Spleen (tissue), 11 donors: ENCODE results near the gene PURB. TPM values are rescaled to one million over a fixed set of nuclear protein-coding genes. Genes with fewer than 3 reads are reported as not detected.

Experiments
- DNase-seq: peaks from one replicate; pipeline ENCODE4 v3.0.0-alpha.2; 2020
- H3K27ac ChIP-seq, 8 donors: fragments of 200-600 bp; sonication (generic) in 7 of 8; 1 replicate in 4 of 8; 2 replicates in 4 of 8; pipeline versions ENCODE4 v1.5.0 to v1.8.0; 2016 to 2021; ENCODE audit warnings: inconsistent platforms in 4 of 8, mild to moderate bottlenecking in 4 of 8, moderate library complexity in 1 of 8
- H3K27me3 ChIP-seq, 7 donors: fragments of 200-600 bp; sonication (generic) in 6 of 7; replicated peaks in 1 of 7; 1 replicate in 4 of 7; 2 replicates in 3 of 7; pipeline versions ENCODE4 v1.5.0 to v1.8.0; 2016 to 2021; ENCODE audit warnings: inconsistent platforms in 3 of 7, mild to moderate bottlenecking in 1 of 7
- H3K36me3 ChIP-seq, 6 donors: fragments of 200-600 bp; sonication (generic) in 5 of 6; 1 replicate in 4 of 6; 2 replicates in 2 of 6; pipeline versions ENCODE4 v1.5.0 to v1.8.0; 2016 to 2021; ENCODE audit warnings: inconsistent platforms in 2 of 6
- H3K4me1 ChIP-seq, 6 donors: fragments of 200-600 bp; sonication (generic) in 5 of 6; 1 replicate in 3 of 6; 2 replicates in 3 of 6; pipeline versions ENCODE4 v1.5.0 to v1.8.0; 2016 to 2021; ENCODE audit warnings: inconsistent platforms in 3 of 6
- H3K4me3 ChIP-seq, 8 donors: fragments of 200-600 bp; sonication (generic) in 7 of 8; 1 replicate in 4 of 8; 2 replicates in 4 of 8; pipeline versions ENCODE4 v1.5.0 to v1.8.0; 2016 to 2021; ENCODE audit warnings: inconsistent platforms in 4 of 8, mild to moderate bottlenecking in 4 of 8, moderate library complexity in 2 of 8
- H3K9me3 ChIP-seq, 8 donors: fragments of 200-600 bp; sonication (generic) in 7 of 8; 1 replicate in 4 of 8; 2 replicates in 4 of 8; pipeline versions ENCODE4 v1.5.0 to v1.8.0; 2016 to 2021; ENCODE audit warnings: inconsistent platforms in 4 of 8
- CTCF ChIP-seq, 11 experiments: fragments of 200-600 bp in 7 of 11; fragments of 450-650 bp in 4 of 11; sonication (generic) in 4 of 11; IDR thresholded peaks in 8 of 11; conservative IDR thresholded peaks in 3 of 11; 1 replicate in 7 of 11; 2 replicates in 4 of 11; pipeline versions ENCODE4 v1.4.0 to v1.8.0; 2016 to 2021; ENCODE audit warnings: antibody characterized with exemption in 11 of 11, inconsistent platforms in 4 of 11, mild to moderate bottlenecking in 1 of 11
- POLR2A ChIP-seq, 3 donors: fragments of 450-650 bp; IDR thresholded peaks; one replicate each; pipeline ENCODE4 v1.5.1; 2017; ENCODE audit warnings: antibody characterized with exemption in 3 of 3, mild to moderate bottlenecking in 1 of 3
- POLR2AphosphoS5 ChIP-seq, 3 donors: sonication (generic); formaldehyde crosslinking; IDR thresholded peaks; one replicate each; pipeline ENCODE4 v1.5.1; 2017; ENCODE audit warnings: antibody characterized with exemption in 3 of 3
- WGBS, 5 donors: extraction: QIAGEN DNeasy Blood & Tissue Kit in 3 of 5; methylation state at CpG; one replicate each; pipeline versions ENCODE4 v1.1.5 to v1.1.7; 2013 to 2018; 5-methylcytosine and 5-hydroxymethylcytosine counted together
- intact Hi-C: fragments of 100-400 bp; cut with DNase I; formaldehyde crosslinking; loops from one replicate; pipeline ENCODE4 v1.15.0; 2023; ENCODE audit warnings: low total_unique reads
- polyA plus RNA-seq, 3 donors: library from polyadenylated mRNA; stranded (reverse); fragments of 200-250 nt; gene quantifications; one replicate each; pipeline ENCODE4 v1.2.1, GENCODE V29; 2013
- total RNA-seq, 7 donors: library from RNA; depleted of rRNA in 3 of 7; stranded (reverse); fragments of >200 nt in 3 of 7; fragmentation: NEBNext Ultra II Directional in 4 of 7; extraction: Animal tissue kit (Norgen Biotek cat#: 25700) in 4 of 7; gene quantifications; one replicate each; pipeline versions ENCODE4 v1.1.0 to v1.2.1, GENCODE V29; 2016 to 2021
- donor health status: healthy with polysubstance abuse.
- donor health status: DM: no; HTN: no; CAD: no; lungs with moderate emphysema.
- donor health status: DM: no; HTN: no; CAD: no.
- donor health status: Bipolar disorder and iron deficiency.
- donor health status: healthy.
- donor health status: DM: no; HTN: no; CAD: no.
- donor health status: DM: yes; HTN: yes; CAD: no.

Gene PURB
- total and polyA plus RNA-seq, 10 donors: 6.0 to 25.4 (median 20.5) TPM

DNA sequence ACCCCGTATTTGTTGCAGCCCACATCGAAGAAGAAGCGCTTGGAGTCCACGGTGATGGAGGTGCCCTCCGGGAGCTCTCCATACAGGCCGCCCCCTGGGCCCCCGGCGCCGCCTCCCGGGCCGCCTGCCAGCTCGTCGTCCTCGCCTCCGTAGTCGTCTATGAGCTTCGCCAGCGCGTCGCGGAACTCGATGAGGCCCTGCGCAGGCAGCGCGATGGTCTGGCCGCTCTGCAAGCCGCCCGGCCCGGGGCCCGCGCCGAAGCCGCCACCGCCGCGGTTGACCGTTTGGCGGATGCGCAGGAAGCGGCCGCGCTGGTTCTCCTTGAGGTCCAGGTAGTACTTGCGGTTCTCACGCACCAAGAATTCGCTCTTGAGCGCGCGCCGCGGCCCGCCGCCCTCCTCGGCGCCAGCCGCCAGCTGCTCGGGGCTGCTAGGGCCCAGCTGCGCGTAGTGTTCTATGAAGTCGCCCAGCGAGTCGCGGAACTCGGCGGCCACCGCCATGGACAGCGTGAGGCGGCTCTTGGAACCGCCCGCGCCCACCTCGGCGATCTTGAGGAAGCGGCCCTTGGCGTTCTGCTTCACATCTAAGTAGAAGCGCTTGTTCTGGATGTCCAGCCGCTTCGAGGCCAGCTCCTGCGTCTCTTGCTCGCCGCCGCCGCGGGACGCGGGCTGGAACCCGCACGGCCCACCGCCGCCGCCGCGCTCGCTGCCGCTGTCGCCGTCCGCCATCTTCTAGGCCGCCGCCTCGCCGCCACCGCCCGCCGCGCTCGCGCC, 523 bp downstream of the PURB start:
- WGBS, 5 donors: 0 to 2% (median 1%) methylated on average over 22 to 107 of the region's 107 CpGs
- H3K27me3 ChIP-seq: no peaks in the 10 kb centered on the region
- DNase-seq: peak; percentile 93
- H3K27ac ChIP-seq: peak overlapping the region; percentile 90 to 100 (median 99)
- H3K36me3 ChIP-seq: peaks cover 0 to 18% (median 0%) of the 10 kb centered on the region in 6 donors
- H3K9me3 ChIP-seq: peaks cover 0 to 17% (median 4%) of the 10 kb centered on the region in 8 donors
- TF ChIP-seq CTCF (IDR thresholded peaks at IDR 0.05 in 8 of 11, conservative IDR thresholded peaks at IDR 0.05 in 3 of 11) (no peak), POLR2AphosphoS5 (IDR thresholded peaks at IDR 0.05) (peak; percentile 66 to 84 (median 81))
- intact Hi-C loops: no loop called here
- H3K4me3 ChIP-seq: peak overlapping the region; percentile 72 to 92 (median 80)
- peaks cover 41 to 69% (median 61%) of the 10 kb centered on the region in 6 donors for H3K4me1 ChIP-seq

DNA sequence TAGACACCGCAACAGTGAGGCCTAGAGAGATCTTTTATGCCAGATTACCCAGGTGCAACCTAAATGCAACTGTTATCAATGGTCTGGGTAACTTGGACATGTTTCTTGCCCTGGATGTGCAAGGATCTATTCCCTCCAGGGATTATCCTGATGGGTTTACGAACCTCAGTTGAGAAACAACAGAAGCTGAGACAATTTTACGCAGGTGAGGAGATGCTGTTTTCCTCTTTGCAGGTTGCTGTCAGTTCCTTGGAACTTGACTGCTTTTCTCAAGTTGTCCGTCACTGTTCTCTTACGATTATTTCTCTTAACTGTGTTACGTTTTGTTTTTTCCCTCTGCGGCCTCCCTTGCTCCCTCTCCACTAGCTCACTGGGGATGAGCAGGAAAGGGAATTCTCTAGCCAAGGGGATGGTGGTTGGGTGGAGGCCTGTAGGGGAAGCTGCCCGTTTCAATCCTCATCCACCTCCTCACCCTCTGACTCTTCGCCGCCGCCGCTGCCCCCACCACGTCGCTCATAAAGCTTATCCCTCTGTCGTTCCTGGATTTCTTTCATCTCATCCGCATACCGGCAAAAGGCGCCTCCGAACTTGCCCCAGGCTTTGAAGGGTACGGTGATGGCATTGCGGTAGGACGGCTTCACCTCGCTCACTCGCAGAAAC, 1.2 kb downstream of the PURB start:
- TF ChIP-seq CTCF (IDR thresholded peaks at IDR 0.05 in 8 of 11, conservative IDR thresholded peaks at IDR 0.05 in 3 of 11) (no peak), POLR2A (IDR thresholded peaks at IDR 0.05) (no peak), POLR2AphosphoS5 (IDR thresholded peaks at IDR 0.05) (no peak)
- peaks cover 0 to 18% (median 0%) of the 10 kb centered on the region in 6 donors for H3K36me3 ChIP-seq
- intact Hi-C loops: no loop called here
- peak overlapping the region; percentile 90 to 100 (median 99) for H3K27ac ChIP-seq
- H3K4me1 ChIP-seq: peaks cover 45 to 76% (median 68%) of the 10 kb centered on the region in 6 donors
- H3K9me3 ChIP-seq: peaks cover 0 to 17% (median 4%) of the 10 kb centered on the region in 8 donors
- DNase-seq: no peak
- H3K4me3 ChIP-seq: peak overlapping the region; percentile 72 to 92 (median 80)
- H3K27me3 ChIP-seq: no peaks in the 10 kb centered on the region
- 19 to 30% (median 24%) methylated on average over 22 to 24 of the region's 24 CpGs for WGBS, 5 donors

DNA sequence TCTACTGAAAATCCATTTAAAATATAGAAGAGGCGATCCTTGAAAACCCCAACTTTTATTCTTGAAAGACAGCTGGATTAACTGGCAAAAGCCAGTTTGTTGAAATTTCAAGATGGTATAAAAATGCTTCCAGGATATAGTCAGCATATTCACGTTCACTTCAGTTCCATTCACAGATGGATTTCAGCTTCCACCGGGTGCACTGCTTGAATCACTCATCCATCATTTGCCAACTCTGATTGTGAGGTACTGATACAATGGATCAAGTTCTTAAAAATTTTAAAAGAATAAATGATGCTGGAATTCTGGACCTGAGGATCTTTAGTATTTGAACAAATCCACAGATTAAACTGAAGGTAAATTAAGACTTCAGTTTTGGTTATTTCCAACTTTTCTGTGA, 2.4 kb downstream of the PURB start:
- H3K36me3 ChIP-seq: peaks cover 0 to 18% (median 0%) of the 10 kb centered on the region in 6 donors
- WGBS, 5 donors: 58 to 71% (median 66%) methylated on average over 3 of the region's 3 CpGs
- no peaks in the 10 kb centered on the region for H3K27me3 ChIP-seq
- intact Hi-C loops: no loop called here
- DNase-seq: no peak
- H3K27ac ChIP-seq: no peak overlapping the region
- H3K9me3 ChIP-seq: peaks cover 0 to 17% (median 4%) of the 10 kb centered on the region in 8 donors
- H3K4me3 ChIP-seq: peak overlapping the region in 2 of 8 donors; percentile 24 to 80
- no peak for TF ChIP-seq POLR2A (IDR thresholded peaks at IDR 0.05)
- peaks cover 45 to 88% (median 74%) of the 10 kb centered on the region in 6 donors for H3K4me1 ChIP-seq

GRCh38 chr7:44881610-44882009, 3.7 kb downstream of the PURB start:
- DNase-seq: no peak
- H3K36me3 ChIP-seq: peaks cover 0 to 24% (median 0%) of the 10 kb centered on the region in 6 donors
- H3K9me3 ChIP-seq: peaks cover 0 to 17% (median 4%) of the 10 kb centered on the region in 8 donors
- intact Hi-C loops: no loop called here
- H3K27ac ChIP-seq: peak overlapping the region in 4 of 8 donors; percentile 1 to 58 (median 8)
- TF ChIP-seq POLR2A (IDR thresholded peaks at IDR 0.05) (no peak), POLR2AphosphoS5 (IDR thresholded peaks at IDR 0.05) (no peak), CTCF (IDR thresholded peaks at IDR 0.05 in 8 of 11, conservative IDR thresholded peaks at IDR 0.05 in 3 of 11) (no peak)
- peak overlapping the region in 4 of 8 donors; percentile 2 to 80 (median 14) for H3K4me3 ChIP-seq
- peaks cover 45 to 81% (median 71%) of the 10 kb centered on the region in 6 donors for H3K4me1 ChIP-seq
- H3K27me3 ChIP-seq: no peaks in the 10 kb centered on the region
